GM12865 (cell line): Measurements from ENCODE around the gene FCRL5.

ENCODE experiments used
- DNase-seq: peaks from one replicate; pipeline ENCODE4 v3.0.0; 2010; ENCODE audit warnings: low read depth
- H3K4me3 ChIP-seq: 2 replicates; pipeline ENCODE4 v1.5.1; 2011; ENCODE audit warnings: mild to moderate bottlenecking, low read depth, low read length, control low read depth
- TF ChIP-seq, protein P1 (sequence below): IDR thresholded peaks from 2 replicates; pipeline ENCODE4 v1.5.1; 2011; ENCODE audit warnings: low read length, control low read depth, low read depth, inconsistent platforms; ENCODE audit not compliant: insufficient read depth; ENCODE audit errors: missing control alignments

Gene FCRL5

DNA sequence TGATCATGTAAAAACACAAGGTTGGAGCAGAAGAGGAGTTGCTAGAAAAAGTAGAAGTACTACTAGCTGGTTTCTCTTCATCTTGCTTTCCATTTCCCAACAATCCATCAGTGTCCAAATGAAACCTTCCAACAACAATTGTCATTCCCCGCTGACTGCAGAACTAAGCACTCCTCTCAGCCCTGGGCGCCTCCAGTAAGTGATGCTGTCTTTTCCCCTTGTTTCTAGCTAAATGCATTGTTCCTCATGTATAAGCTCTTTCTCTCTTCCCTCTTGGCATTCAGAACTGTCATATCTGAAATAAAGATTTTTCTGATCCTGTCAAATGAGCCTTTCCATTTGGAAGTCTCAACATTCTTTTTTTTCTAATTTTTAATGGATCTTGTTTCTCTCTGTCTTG, 68.7 kb downstream of the FCRL5 start:
- H3K4me3 ChIP-seq, result no peak overlapping the region
- TF ChIP-seq, protein P1, sequence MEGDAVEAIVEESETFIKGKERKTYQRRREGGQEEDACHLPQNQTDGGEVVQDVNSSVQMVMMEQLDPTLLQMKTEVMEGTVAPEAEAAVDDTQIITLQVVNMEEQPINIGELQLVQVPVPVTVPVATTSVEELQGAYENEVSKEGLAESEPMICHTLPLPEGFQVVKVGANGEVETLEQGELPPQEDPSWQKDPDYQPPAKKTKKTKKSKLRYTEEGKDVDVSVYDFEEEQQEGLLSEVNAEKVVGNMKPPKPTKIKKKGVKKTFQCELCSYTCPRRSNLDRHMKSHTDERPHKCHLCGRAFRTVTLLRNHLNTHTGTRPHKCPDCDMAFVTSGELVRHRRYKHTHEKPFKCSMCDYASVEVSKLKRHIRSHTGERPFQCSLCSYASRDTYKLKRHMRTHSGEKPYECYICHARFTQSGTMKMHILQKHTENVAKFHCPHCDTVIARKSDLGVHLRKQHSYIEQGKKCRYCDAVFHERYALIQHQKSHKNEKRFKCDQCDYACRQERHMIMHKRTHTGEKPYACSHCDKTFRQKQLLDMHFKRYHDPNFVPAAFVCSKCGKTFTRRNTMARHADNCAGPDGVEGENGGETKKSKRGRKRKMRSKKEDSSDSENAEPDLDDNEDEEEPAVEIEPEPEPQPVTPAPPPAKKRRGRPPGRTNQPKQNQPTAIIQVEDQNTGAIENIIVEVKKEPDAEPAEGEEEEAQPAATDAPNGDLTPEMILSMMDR, result no peak
- DNase-seq, result no peak

DNA sequence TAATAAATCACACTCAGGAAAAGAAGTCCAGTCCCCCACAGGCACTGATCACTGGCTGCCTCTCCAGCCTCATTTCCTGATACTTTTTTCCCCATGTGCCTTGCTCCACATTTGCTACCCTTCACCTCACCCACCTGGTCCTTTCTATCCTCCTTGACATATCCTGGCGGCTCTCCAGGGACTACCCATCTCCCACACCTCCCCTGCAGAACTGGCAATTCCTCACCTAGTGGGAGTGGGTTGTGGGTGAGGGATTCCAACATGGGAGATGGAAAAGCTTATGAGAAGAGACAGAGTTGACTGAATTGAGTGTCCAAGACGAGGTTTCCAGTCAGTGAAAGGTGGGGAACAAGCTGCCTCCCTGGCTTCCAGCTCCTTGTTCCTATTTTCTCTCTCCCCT, 69.6 kb downstream of the FCRL5 start:
- TF ChIP-seq, protein P1, result no peak
- DNase-seq, result no peak

DNA sequence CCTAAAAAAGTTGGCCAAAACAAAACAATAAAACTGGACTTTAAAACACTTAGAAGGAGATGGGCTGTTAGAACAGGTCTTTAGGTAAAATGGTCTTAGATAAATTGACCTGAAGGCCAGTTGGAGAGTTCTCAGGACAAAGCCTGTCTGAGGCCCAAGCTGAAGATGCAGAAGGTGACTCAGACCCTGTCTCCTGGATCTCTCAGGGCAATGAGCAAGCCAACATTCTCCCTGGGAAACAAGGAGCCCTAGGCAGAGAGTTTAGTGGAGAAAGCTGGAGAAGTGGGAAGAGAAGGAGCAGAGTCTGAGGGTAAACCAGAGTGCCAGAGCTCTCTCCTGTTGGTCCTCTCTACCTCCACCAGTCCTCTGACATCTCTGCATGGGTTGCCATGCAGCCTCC, 70.1 kb downstream of the FCRL5 start:
- TF ChIP-seq, protein P1, result no peak
- H3K4me3 ChIP-seq, result no peak overlapping the region
- no peak for DNase-seq

More for the DNA sequence above, 69.6 kb downstream of the FCRL5 start:
- H3K4me3 ChIP-seq, result no peak overlapping the region

DNA sequence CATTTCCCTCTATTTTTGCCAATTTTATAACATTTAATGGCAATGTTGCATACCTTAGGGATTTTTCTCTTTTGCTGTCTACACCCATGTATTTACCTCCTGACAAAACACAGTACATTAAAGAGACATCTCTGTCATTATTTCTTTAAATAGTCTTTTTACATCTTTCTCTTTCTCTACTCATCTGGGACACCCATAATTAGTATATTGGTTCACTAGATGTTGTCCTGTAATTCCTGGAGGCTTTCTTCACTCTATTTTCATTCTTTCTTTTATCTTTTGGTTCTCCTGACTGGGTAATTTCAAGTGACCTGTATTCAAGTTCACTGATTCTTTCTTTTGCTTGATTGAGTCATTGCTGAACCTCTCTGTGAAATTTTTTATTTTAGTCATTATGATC, 74.3 kb downstream of the FCRL5 start:
- TF ChIP-seq, protein P1, result no peak
- H3K4me3 ChIP-seq, result no peak overlapping the region
- DNase-seq, result no peak

DNA sequence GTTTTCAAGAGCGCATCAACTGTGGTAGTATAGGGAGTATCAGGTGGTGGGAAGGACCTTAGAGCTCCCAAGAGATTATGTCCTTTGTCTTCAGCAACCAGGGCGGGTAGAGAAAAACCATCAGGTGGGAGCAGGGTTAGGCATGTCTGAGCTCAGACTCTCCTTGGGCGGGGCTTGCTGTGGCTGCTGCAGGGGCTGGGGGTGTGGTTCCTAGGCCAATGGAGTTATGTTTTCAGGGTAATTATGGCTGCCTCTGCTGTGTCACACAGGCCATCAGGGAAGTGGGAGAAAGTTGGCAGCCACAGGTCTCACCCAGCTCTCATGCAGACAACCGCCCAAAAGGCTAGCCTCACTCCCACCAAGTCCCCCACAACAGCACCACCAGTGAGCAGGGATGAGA, 74.9 kb downstream of the FCRL5 start:
- TF ChIP-seq, protein P1, result no peak

DNA sequence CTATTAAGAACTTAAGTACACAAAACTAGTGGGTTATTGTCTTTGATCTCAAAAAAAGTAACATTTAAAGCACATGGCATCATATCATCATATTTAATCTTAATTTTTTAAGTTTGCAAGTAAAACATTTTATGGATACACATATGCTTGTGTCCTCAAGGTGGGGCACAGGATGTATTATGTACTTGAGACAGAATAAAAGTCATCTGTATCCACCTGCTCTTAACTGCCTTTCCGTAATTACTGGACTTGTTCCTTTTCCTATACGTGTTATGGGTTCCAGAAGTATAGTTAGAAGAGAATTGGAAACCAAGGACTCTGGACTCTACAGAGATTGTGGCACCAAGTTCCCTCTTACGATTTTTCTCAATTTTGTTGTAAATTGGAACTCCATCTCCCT, 79.4 kb downstream of the FCRL5 start:
- H3K4me3 ChIP-seq, result no peak overlapping the region
- no peak for DNase-seq
- TF ChIP-seq, protein P1, result no peak

More for the DNA sequence above, 74.9 kb downstream of the FCRL5 start:
- H3K4me3 ChIP-seq, result no peak overlapping the region
- no peak for DNase-seq

DNA sequence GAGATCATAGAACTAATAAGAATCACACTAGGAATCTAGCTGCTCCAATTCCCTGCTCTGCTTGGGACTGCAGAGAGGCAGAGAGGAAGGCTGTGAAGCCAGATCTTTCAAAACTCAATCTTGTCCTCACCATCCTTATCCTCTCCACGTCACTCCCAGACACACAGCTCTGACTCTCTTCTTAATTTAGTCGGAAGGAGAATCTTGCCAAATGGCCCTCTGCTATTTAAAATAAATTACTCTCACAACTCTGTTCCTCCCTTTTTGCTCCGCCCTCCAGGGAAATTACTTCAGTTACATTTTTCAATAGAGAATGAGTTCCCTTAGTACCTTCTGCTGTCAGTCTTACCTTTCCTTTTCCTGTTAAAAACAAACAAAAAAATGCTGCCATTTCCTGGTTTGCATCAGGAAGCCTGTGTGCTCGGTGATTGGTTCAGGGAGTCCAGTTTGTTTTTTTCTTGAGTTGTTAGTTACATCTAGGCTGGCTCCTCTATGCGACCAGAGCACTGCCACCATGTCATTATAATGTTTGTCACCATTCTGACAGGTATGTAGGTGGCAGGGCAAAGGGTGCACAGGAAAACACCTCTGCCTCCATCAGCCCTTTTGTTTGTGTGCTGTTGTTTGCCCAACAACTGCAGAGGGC, 80.1 kb downstream of the FCRL5 start:
- TF ChIP-seq, protein P1, result no peak
- H3K4me3 ChIP-seq, result no peak overlapping the region
- no peak for DNase-seq
